ENCODE results near the gene KIAA0040.
A peak's percentile ranks its signal among the peaks of the same experiment; 100 is the strongest.

Gene KIAA0040

DNA sequence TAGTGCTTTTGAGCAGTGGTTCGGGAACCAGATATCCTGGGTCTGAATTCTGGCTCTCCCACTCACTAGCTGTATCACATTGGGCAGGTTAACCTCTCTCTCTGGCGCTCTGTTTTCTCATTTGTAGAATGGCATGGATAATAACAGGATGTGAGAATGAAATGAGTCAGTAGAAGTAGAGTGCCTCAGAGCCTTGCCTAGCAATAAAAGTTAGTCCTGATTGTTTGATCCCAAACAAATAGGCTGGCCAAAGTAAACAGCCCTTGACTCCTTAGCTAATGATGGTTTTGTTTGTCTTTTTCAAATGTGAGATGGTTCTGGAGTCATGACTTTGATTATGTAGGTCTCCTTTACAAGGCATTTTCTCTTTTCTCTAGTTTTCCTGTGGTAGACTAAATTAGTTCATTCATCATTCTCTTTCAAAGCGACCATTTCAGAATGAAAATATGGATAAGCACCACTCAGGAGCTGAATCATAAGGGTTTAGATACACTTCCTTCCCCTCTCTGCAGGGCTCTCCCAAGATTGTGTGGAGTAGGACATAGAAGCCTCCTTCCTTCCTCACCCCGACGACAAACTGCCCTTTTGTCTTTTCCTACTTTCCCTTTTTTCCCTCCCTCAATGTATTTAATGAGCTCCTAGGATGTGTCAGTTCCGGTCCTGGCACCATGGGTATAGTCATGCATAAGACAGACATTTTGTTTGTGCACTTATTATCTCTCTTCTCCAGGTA is 23.1 kb downstream of the KIAA0040 start:
- DNase-seq, result no peak

DNA sequence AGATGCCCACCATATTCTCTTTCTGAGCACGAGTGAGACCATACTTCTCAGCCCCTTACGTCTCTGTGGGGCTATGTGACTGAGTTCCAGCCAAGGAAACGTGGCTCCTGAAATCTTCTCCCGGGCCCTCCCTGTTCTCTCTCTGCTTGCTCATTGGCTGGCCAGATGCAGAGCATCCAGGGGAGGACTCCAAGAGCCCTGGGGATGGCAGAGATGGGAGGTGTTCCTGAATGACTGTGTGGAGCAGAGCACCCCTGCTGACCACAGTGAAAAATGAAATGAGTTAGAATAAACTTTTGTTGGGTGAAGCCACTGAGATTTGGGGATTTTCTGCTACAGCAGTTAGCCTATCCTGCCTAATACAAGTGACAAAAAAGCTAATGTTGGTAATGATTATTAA is 23.8 kb downstream of the KIAA0040 start:
- no peak for DNase-seq

DNA sequence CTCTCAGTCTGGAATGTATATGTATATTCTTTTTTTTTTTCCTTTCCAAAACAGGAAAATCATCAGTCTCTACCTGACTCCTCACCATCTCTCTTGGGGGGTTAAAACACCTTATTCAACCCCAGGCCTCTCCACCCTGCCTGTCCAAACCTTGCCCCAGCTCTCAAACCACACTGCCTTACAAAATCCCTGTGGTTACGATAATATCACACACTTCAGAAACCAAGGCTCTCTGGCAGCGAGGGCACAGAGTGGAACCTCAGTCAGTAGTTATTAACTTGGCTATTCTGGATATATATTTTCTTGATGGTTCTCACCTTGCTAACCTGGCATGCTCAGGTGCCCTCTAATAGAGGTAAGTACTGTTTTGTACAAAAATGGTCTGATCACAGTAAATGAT is 24.7 kb downstream of the KIAA0040 start:
- DNase-seq, result no peak

DNA sequence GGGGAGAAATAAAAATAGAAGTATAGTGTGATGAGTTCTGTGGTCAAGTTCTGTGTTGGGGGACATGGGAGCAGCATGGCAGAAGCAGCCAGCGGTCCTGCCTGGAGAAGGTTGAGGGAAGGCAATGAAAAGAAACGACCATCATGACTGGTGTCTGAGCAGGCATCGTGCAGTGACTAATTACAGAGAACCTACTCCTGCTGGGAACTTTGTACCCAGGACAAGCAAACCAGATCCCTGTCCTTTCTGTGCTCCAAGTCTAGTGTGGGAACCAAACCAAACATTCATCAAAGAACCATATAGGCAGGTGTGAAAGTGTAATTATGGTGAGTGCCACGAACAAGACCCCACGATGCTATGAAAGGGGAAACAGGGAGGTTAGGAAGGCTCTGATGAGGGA is 25.8 kb downstream of the KIAA0040 start:
- no peak for DNase-seq

DNA sequence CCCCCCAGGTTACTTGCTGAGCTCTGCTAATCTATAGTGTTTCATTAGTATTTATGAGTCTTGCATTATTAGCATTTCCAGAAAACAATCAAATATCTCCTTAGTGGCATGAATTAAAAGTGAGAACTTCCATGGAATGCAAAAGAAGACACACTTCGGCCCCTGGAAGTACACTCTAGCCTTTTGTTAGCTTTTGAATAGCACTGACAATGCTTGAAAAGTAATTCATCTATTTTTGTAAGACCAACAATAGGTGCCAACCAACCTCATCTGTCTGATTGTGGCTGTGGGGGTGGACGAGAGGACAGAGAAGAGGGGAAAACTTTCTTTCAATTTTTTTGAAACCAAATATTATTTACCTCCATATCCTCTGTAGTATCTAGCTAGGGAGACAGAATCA is 27.8 kb downstream of the KIAA0040 start:
- no peak for DNase-seq

DNA sequence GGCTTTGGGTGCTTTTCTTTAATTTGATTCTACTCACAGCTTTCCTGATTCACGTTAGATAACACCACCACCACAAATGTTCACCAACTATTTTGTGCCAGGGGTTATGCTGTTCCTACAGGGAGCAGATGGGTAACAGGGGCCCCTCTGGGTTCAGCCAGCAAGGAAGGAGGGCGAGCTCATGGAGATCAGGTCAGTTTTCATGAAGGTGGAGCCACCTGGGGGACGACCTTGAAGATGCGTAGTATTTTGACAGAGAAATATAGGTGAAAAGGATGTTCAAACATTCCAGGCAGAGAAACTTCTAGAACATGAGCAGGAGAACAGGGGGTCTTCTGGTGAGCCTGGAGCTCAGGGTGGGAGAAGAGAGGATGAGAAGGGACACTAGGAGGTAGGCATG is 28.9 kb downstream of the KIAA0040 start:
- no peak for DNase-seq

DNA sequence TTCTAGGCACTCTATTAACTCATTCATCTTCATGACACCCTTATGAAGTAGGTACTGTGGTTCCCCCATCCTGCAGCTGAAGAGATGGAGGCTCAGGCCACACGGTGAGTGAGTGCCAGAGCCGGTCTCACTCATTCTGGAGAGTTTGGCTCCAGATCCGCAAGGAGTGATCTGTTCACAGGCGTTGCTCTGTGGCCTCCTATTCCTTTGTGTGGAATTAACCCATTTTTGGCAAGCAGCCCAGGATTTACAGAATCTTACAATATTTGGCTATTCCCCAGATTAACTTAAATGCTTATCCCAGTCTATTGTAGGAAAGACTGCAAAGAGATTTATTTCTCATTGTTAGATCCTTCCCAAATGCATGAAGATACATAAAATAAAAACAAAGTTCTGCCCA is 29.6 kb downstream of the KIAA0040 start:
- DNase-seq, result peak; percentile 74

DNA sequence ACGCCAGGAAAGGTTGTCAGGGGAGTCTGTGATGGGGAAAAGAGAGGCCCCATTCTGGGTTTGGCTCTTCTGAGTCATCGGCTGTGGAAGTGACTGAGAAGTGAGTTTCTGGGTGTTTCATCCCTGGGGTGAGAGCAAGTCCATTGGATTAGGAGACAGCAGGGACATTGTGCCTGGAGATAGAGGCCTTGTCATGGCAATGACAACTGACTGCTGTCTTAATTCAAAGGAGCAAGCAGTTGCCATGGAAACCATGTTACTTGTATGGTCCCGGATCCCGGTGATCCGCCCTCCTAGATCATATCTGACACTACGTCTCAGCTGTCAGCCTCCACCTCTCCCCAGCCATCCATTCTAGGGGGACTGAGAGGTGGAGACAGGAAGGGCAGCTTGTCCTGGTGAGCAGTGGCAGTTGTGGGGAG is 34.4 kb downstream of the KIAA0040 start:
- DNase-seq, result no peak

DNA sequence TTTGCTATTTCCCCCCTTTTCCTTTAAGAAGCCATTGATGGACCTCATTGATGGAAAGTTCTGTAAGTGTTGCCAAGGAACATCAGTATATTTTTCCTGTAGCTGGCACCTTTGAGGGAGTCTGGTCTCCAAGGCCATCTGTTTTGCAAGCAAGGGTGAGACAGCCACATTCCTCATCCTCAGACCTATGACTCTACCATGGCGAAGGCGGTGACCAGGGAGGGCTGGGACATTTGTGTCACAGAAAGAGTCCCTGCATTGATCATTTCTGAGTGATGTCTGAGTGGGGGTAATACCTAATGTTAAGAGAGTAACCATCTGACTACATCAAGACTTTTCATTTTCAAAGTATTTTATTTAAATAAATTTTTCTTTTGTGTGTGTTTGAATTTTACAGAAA is 35.4 kb downstream of the KIAA0040 start:
- no peak for DNase-seq

DNA sequence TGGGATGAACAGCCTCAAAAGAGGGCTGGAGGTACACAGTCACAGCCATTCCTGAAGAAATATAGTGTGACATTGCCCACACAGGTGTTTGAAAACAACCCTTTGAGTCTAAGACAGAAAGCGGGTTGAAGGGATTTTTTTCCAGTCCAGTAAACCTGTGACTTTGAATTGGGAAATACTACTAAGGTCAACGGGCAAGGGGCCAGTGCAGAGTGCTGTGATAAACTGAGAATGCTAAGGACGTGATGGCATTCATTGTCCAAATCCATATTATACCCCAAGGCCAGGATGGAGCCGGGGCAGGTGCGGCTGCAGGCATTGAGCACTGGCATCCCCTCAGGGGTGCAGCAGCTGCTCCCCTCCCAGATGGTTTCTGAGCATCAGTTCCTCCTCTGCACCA is 36.6 kb downstream of the KIAA0040 start:
- DNase-seq, result no peak

DNA sequence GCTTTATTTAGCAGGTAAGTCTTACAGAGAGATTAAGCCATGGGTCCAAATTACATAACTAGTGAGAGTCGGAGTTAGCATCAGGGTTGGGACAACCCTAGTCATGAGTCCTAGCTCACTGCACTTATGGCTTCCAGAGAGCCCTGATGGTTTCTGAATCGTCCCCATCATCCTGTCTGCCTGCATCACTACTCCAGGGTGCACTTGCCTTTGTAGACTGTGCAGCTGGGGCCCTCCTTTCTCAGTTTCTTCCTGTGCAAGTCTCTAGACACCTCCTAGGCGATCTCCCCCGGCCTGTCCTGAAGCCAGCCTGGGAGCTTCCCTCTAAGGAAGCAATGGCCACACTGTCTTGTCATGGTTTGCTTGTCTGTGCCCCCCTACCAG is 37.1 kb downstream of the KIAA0040 start:
- no peak for DNase-seq

DNA sequence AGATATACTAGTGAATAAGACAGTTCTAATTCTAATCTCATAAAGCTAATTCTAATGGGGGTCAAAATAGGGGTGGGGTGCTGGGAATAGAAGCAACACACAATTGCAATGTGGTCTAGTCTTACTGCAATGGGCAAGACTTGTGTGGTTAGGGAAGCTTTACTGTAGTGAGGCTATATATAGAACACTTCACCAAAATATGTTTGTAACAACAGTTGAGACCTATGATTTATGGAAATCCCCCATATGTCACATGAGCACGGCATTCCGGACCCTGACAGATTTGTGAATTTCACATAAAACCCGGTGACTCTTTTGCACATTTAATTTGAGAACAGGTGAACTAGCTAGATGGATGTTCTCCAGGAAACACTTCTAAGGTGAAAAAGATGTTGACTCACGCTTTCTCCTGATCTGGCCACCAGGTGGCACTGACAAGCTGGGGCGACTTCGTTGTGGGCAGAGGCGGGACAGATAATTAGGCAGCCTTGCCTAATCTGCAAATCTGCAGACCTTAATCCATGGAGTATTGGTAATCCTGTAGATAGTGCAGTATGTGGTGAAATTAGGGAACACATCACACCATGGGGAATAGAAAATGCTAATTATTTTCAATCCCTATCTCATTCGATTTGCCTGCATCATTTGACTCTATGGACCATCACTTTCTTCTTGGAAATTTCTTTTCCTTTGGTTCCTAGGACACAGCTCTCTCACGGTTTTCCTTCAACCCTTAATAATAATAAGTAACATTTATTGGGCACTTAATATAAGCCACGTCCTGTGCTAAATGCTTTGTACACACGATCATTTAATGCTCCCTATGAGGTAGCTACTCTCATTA is 37.7 kb downstream of the KIAA0040 start:
- DNase-seq, result peak; percentile 59

DNA sequence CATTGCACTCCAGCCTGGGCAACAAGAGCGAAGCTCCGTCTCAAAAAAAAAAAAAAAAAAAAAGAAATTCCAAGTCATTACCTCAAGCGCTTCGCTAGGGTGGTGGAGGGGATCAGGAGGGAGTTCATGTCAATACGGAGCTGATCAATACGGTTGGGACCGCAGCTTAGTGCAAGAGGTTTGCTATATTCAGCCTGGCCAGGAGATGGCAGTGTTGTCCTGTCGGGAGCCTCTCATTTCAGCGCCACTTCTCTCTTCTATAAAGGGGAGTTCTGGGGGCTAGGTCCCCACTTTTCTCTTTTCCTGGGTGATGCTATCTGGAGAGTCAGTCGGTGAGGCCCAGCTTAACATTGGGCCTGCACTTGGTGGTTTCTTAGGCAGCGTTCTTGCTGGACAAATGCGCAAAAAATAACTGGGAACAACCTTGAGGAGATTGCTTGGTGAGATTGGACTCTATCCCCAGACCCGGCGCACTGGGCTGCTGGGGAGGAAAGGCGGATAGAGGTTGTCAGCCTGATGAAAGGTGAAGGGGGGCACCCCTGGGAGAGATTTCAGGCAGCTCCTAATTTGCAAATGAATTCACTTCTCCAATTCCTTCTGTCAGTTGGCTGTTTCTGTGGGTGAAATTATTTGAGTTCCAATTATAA is 40.4 kb downstream of the KIAA0040 start:
- peak; percentile 61 for DNase-seq

DNA sequence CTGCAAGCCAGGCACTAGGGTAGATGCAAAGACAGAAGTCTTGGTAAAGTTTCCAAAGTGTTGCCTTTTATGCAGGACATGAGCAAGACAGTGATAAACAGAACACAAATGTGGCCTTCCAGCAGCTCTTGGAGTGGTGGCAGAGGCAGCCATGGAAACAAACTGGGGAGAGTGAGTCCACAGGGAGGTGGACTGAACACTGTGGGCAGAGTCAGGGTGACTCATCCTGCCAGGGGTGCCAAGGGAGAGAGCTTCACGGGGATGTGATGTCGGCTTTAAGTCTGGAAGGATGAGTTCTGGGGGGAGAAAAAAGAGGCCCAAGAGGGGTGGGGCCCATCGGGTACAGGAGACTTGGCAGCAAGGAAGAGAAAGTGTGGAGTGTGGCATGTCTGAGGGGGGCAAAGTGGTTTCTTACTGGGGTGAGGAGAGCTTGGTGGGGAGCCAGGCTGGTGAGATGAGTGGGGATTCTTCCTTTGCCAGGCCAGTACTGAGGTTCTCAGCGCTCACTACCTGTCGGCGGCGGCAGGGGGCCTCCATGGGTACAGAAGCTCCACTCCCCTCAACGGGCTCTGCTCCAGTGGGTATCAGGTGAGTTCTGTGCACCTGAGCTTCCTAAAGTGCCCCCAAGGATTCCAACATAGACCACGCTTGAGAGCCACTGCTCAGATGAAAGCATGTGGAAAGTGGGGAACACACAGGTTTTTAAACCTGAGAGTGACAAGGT is 41.8 kb downstream of the KIAA0040 start:
- no peak for DNase-seq

DNA sequence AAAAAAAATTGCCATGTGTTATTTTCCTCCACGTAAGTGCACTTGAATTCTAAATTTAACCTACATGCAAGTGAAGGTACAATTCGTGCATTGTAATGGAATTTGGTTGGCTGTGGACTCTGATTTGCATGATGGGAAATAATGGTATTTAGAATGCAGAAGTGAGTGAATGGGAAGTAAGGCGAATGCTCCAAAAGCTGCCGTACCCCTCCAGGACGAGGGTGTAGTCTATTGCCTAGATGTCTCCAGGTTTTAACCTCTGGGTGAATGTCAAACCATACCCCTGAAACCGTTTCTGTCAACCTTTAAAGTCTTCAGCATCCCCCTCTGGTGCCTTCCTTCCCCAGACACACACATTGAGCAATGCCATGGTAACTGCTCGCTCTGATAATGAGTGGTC is 44.5 kb downstream of the KIAA0040 start:
- no peak for DNase-seq

DNA sequence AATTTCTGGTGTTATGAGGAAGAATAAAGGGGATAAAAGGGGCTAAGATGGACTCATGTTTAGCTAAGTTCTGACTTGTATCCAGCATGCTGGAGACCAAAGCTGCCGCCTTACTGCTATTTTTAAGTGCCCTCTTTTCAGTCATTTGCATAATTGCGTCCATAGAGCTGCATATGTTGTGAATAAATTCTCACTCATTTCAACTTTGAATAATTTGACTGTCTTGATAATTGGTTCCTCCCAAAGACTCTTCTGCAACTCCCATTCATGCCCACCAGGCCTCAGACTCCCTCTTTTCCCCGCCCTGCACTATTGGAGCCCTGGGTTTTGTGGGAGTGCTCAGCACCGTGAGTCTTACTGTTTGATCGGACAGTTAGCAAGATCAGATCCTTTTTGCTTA is 45.0 kb downstream of the KIAA0040 start:
- DNase-seq, result no peak

DNA sequence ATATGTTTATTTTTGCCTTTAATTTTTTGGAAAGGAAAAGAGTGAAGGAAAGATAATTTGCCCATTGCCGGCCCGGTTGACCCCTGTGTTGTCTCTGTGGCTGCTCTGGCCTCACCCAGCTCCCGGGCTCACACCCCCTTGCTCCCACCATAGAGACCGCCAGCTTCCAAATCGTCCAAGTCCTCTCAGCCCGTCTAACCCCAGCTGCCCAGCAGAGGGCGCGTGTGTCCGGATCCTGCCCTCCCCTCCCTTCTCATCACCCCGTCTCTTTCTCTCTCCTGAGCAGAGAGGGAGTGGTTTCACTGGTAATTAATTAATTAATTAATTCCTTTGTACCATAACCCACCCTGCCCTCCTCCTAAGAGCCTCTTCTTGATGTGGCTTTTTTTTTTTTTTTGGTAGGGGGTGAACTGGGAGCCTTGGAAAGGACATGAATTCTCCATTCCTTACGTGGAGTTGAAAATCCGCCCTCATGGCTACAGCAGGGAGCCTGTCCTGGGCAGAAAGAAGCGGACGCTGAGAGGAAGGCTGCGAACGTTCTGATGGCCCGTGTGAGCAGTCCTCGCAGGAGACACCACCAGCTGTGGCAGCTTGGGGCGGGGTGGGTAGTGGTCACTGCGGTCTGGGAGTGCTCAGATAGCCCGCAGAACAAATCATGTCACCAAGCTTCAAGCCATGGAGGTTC is 45.9 kb downstream of the KIAA0040 start:
- DNase-seq, result peak; percentile 76

DNA sequence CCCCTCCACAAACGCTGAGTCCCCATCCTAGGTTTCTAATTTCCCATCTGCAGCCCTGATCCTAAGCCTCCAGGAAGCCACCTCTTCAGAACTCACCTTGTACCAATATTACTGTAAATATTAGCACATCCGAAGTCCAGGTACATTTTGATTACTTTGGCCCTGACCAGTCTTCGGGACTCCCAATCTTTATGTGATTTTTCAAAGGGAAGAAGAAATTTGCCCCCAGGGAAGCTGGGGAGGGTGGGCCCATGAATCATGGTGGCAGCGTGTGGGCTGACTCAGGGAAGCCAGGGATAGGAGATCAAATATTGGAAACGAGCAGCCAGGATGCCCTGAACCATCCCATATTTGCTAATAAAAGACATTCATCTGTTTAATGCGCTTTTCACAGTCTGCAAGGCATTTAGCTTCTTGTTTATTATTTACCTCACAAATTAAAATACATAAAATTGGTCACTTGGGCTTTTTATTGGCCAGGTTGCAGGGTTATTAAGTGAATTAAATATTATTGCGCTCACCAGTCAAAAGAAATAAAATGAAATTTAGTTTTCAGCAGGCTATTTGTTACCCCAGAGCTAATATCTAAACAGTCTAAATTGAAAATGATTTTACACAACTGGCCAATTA is 46.6 kb downstream of the KIAA0040 start:
- no peak for DNase-seq

DNA sequence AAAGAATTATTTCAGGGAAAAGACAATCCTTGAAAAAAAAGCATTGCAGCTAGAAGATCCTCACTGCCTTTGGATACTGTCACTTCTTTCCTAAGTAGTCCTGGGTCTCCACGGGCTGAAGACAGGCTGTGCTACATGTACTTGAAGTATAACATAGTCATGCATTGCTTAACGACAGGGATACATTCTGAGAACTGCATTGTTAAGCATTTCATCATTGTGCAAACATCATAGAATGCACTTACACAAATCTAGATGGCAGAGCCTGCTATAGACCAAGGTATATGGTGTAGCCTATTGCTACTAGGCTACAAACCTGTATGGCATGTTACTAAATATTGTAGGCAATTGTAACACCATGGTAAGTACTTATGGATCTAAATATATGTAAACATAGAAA is 54.0 kb downstream of the KIAA0040 start:
- no peak for DNase-seq

DNA sequence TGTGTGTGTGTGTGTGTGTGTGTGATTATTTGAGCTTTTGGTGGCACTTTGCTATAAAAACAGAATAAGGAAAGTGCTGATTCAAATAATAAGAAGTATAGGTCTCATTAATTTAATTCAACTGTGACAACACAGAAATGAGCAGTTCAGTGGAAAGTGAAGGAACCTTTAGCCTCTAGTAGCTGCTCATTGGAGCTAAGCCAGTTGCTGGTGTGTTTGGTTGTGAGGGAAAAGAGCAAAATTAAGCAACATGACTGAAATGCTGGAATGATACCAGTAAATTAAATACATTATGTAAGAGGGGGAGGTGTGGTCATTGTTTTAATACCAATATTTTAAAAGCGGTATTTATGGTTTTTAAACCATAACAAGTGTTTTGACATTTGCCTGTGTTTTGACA is 55.2 kb downstream of the KIAA0040 start:
- DNase-seq, result no peak

DNA sequence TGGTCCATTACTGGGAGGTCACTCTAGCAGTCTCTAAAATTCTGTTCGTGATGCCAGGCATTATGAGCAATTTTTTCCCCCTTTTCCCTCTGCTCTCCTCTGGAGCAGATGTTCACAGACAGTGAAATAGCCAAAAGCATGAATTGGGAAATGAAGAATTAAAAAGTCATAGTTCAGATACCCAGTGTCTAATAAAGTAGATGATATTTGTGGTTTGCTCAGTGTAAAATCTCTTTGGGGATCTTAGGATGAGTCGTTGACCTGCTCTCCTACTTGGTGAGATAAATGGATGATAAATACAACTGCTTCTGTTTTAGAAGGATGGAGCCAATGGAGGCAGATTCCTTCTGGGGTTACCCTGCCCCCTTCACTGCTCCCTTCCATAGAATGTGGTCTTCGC is 56.3 kb downstream of the KIAA0040 start:
- DNase-seq, result no peak

DNA sequence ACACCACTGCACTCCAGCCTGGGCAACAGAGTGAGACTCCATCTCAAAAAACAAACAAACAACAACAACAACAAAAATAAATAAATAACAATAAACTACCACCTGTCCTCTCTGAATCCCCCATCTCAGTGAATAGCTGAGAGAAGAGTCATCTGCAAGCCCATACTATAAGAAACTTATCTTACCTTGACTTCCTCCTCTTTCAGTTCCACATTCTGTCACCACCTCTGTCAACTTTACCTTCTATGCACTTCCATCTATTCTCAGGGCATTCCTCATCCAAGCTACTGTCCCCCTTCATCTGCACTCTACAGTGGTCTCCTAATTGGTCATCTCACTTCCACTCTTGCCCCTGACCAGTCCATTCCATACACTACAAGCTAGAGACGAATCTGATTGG is 58.1 kb downstream of the KIAA0040 start:
- DNase-seq, result no peak
